Panc1 (cell line): ENCODE results near the gene SNRPD3.

Experiments
- CTCF ChIP-seq: fragments of 450-650 bp; IDR thresholded peaks from 2 replicates; pipeline ENCODE4 v1.5.1; 2017; ENCODE audit warnings: mild to moderate bottlenecking
- REST ChIP-seq, 2 experiments: IDR thresholded peaks; 2 replicates each; pipeline ENCODE4 v1.6.1; 2011 to 2012; ENCODE audit warnings: low read depth in 2 of 2, control low read depth in 1 of 2, low read length in 1 of 2, mild to moderate bottlenecking in 1 of 2, moderate library complexity in 1 of 2; ENCODE audit not compliant: insufficient read depth in 1 of 2

- TF ChIP-seq REST (IDR thresholded peaks at IDR 0.05; ENCODE audit: insufficient read depth in 1 of 2, low read depth in 2 of 2, low read length in 1 of 2) (no peak), CTCF (no peak)
These were observed 11.9 kb downstream of the SNRPD3 start for GRCh38 chr22:24567668-24568067.
